Smooth muscle cell (in vitro differentiated cells): ENCODE results near the gene OBSCN. TPM values are rescaled to one million over a fixed set of nuclear protein-coding genes. Genes with fewer than 3 reads are reported as not detected.

Source experiments
- DNase-seq: peaks from one replicate; lab custom pipeline; 2025; ENCODE audit not compliant: unreplicated experiment; lab: John Stamatoyannopoulos, UW
- H2AFZ ChIP-seq: fragments of 200-600 bp; sonication (generic); 2 replicates; pipeline ENCODE4 v1.6.0; 2016; ENCODE audit warnings: antibody characterized with exemption, low read depth, mild to moderate bottlenecking
- H3F3A ChIP-seq: fragments of 200-600 bp; sonication (generic); 2 replicates; pipeline ENCODE4 v1.6.0; 2017; ENCODE audit warnings: antibody characterized with exemption, low read depth
- H3K27ac ChIP-seq: fragments of 200-600 bp; sonication (generic); 2 replicates; pipeline ENCODE4 v1.5.1; 2016; ENCODE audit warnings: low read depth, mild to moderate bottlenecking
- H3K27me3 ChIP-seq: fragments of 200-600 bp; sonication (generic); 2 replicates; pipeline ENCODE4 v1.6.1; 2016; ENCODE audit warnings: low read depth, mild to moderate bottlenecking
- H3K36me3 ChIP-seq: fragments of 200-600 bp; sonication (generic); 2 replicates; pipeline ENCODE4 v1.5.1; 2016; ENCODE audit warnings: low read depth
- H3K4me1 ChIP-seq: fragments of 200-600 bp; sonication (generic); 2 replicates; pipeline ENCODE4 v1.5.1; 2016; ENCODE audit warnings: low read depth
- H3K4me2 ChIP-seq: fragments of 200-600 bp; sonication (generic); 2 replicates; pipeline ENCODE4 v1.6.0; 2016; ENCODE audit warnings: mild to moderate bottlenecking
- H3K4me3 ChIP-seq: fragments of 200-600 bp; sonication (generic); 2 replicates; pipeline ENCODE4 v1.5.1; 2016; ENCODE audit warnings: mild to moderate bottlenecking
- H3K79me2 ChIP-seq: fragments of 200-600 bp; sonication (generic); 2 replicates; pipeline ENCODE4 v1.6.0; 2016; ENCODE audit warnings: low read depth, mild to moderate bottlenecking
- H3K9ac ChIP-seq: fragments of 200-600 bp; sonication (generic); 2 replicates; pipeline ENCODE4 v1.6.0; 2016; ENCODE audit warnings: low read depth
- H3K9me3 ChIP-seq: fragments of 200-600 bp; sonication (generic); replicated peaks from 2 replicates; pipeline ENCODE4 v1.5.1; 2016; ENCODE audit warnings: low read depth
- H4K20me1 ChIP-seq: fragments of 200-600 bp; sonication (generic); 2 replicates; pipeline ENCODE4 v1.6.0; 2016; ENCODE audit warnings: low read depth
- WGBS: methylation state at CpG from one replicate; pipeline ENCODE4 v1.1.7; 2016; ENCODE audit warnings: low lambda C conversion rate; 5-methylcytosine and 5-hydroxymethylcytosine counted together
- polyA plus RNA-seq: library from polyadenylated mRNA; unstranded; fragments of >200 nt; fragmentation: Nextera tagmentation; extraction: Ambion mirVana; gene quantifications from 2 replicates; pipeline ENCODE4 v1.2.1, GENCODE V29; 2016
- total RNA-seq: library from RNA; depleted of rRNA; stranded (reverse); fragments of >200 nt; gene quantifications from 2 replicates; pipeline ENCODE4 v1.2.3, GENCODE V29; 2014
- TF ChIP-seq, protein P1 (sequence below): fragments of 200-600 bp; sonication (generic); IDR thresholded peaks from 2 replicates; pipeline ENCODE4 v1.5.1; 2017; ENCODE audit warnings: borderline replicate concordance, mild to moderate bottlenecking, antibody characterized with exemption; ENCODE audit not compliant: insufficient read depth, poor library complexity, severe bottlenecking

The OBSCN gene
- total and polyA plus RNA-seq, 2 experiments from 2014 or later, result 3.8 to 10.6 TPM

DNA sequence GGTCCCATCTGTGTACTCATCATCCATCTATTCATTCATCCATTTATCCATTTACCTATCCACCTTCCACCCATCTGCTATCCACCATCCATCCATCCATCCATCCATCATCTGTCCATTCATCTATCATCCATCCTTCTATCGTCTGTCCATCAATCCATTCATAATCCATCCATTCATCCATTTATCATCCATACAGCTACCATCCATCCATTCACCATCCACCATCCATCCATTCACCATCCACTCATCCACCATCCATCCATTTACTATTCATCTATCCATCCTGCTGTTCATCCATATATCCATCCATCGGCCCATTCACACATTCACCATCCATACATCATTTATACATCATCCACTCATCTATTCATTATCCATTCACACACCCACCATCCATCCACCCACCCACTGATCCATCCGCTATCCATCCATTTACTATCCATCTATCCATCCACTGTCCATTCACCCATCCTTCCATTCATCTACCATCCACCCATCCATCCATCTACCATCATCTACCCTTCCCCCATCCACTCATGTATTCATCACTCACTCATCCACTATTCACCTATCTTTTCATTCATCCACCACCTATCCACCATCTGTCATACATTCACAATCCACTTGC, 102.4 kb downstream of the OBSCN start:
- Histone ChIP-seq H3K9ac (no peak overlapping the region), H3K36me3 (no peaks in the 10 kb centered on the region), H3K9me3 (no peaks in the 10 kb centered on the region), H3K4me2 (no peak overlapping the region), H3K79me2 (no peaks in the 10 kb centered on the region), H3K4me3 (no peak overlapping the region), H2AFZ (no peak overlapping the region), H3F3A (no peaks in the 10 kb centered on the region), H4K20me1 (no peaks in the 10 kb centered on the region), H3K27me3 (no peaks in the 10 kb centered on the region), H3K27ac (no peak overlapping the region), H3K4me1 (no peaks in the 10 kb centered on the region)
- TF ChIP-seq, protein P1, sequence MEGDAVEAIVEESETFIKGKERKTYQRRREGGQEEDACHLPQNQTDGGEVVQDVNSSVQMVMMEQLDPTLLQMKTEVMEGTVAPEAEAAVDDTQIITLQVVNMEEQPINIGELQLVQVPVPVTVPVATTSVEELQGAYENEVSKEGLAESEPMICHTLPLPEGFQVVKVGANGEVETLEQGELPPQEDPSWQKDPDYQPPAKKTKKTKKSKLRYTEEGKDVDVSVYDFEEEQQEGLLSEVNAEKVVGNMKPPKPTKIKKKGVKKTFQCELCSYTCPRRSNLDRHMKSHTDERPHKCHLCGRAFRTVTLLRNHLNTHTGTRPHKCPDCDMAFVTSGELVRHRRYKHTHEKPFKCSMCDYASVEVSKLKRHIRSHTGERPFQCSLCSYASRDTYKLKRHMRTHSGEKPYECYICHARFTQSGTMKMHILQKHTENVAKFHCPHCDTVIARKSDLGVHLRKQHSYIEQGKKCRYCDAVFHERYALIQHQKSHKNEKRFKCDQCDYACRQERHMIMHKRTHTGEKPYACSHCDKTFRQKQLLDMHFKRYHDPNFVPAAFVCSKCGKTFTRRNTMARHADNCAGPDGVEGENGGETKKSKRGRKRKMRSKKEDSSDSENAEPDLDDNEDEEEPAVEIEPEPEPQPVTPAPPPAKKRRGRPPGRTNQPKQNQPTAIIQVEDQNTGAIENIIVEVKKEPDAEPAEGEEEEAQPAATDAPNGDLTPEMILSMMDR, result no peak
- WGBS, result 100% methylated on average over 3 of the region's 3 CpGs
- no peak for DNase-seq

DNA sequence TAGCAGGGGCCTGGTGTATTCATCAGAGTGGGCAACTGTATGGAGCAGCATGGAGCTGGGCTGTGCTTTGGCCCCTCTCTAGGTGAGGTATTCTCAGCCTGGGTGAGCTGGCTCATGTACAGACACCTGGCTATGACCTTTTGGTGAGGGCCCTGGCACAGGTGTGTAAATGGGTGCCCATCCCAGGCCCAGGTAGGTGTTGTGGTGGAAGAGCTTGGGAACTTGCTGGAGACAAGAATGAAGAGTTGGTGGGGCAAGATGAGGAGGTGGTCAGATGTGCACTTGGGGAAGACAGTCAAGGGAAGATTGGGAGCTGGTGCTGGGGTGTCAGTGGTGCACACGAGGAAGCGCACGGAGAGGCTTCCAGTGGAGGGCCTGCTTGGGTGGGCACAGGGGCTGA, 103.2 kb downstream of the OBSCN start:
- Histone ChIP-seq H3K4me3 (no peak overlapping the region), H3K27me3 (no peaks in the 10 kb centered on the region), H4K20me1 (no peaks in the 10 kb centered on the region)

DNA sequence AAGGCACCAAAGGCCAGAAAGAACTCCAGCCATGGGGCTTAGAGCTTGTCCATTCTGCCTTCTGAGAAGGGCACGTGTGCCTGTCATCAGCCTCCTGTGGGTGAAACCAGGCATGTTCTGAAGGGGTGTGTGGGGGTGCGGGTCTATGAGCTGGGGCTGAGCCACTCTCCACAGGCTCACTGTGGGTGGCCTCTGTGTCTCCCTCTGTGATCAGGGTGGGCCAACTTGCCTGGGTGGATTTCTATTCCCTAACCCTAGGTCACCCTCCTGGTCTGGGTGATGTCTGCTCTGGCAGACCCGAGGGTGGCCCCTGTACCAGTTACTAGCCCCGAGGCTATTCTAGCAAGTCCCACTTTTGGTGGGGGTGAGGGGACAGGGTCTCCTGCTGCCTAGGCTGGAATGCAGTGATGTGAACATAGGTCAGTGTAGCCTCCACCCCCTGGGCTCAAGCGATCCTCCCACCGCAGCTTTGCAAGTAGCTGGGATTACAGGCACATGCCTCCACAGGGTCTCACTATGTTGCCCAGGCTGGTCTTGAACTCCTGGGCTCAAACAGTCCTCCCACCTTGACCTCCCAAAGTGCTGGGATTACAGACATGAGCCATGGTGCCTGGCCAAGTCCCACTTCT, 104.4 kb downstream of the OBSCN start:
- Histone ChIP-seq H3K4me3 (no peak overlapping the region), H3K4me1 (no peaks in the 10 kb centered on the region), H3K9ac (no peak overlapping the region), H3K4me2 (no peak overlapping the region), H3F3A (no peaks in the 10 kb centered on the region), H3K27me3 (no peaks in the 10 kb centered on the region), H3K79me2 (no peaks in the 10 kb centered on the region), H3K27ac (no peak overlapping the region), H3K36me3 (no peaks in the 10 kb centered on the region), H4K20me1 (no peaks in the 10 kb centered on the region), H3K9me3 (no peaks in the 10 kb centered on the region), H2AFZ (no peak overlapping the region)
- TF ChIP-seq, protein P1, result no peak
- 95% methylated on average over 6 of the region's 6 CpGs for WGBS
- no peak for DNase-seq

More for the DNA sequence above, 103.2 kb downstream of the OBSCN start:
- TF ChIP-seq, protein P1, result no peak
- no peaks in the 10 kb centered on the region for H3K79me2 ChIP-seq
- H3K9me3 ChIP-seq, result no peaks in the 10 kb centered on the region
- H3F3A ChIP-seq, result no peaks in the 10 kb centered on the region
- no peak overlapping the region for H2AFZ ChIP-seq
- no peak for DNase-seq
- no peak overlapping the region for H3K27ac ChIP-seq
- no peak overlapping the region for H3K9ac ChIP-seq
- no peak overlapping the region for H3K4me2 ChIP-seq
- H3K36me3 ChIP-seq, result no peaks in the 10 kb centered on the region
- H3K4me1 ChIP-seq, result no peaks in the 10 kb centered on the region
- 95% methylated on average over 3 of the region's 3 CpGs for WGBS
